GM12891 (cell line): Measurements from ENCODE around the gene VSTM2B.

Source experiments
- POLR2A ChIP-seq: IDR thresholded peaks from 2 replicates; pipeline ENCODE4 v1.6.1; 2011; ENCODE audit warnings: low read depth, low read length, control low read depth
- POLR2AphosphoS5 ChIP-seq: IDR thresholded peaks from 2 replicates; pipeline ENCODE4 v1.6.1; 2011; ENCODE audit warnings: low read depth, low read length, control low read depth
- SPI1 ChIP-seq: IDR thresholded peaks from 2 replicates; pipeline ENCODE4 v1.6.1; 2011; ENCODE audit warnings: low read depth, low read length, control low read depth
- TAF1 ChIP-seq: IDR thresholded peaks from 2 replicates; pipeline ENCODE4 v1.6.1; 2011; ENCODE audit warnings: low read depth, low read length, control low read depth

GRCh38 chr19:29544656-29545360, 19.0 kb downstream of the VSTM2B start:
- TF ChIP-seq TAF1: no peak
- no peak for TF ChIP-seq POLR2AphosphoS5
- TF ChIP-seq POLR2A: no peak
- TF ChIP-seq SPI1: no peak
